Epithelial cell of proximal tubule (primary cell): ENCODE results near the gene LGR6. TPM values are rescaled to one million over a fixed set of nuclear protein-coding genes. Genes with fewer than 3 reads are reported as not detected.

ENCODE experiments used
- DNase-seq: peaks from one replicate; pipeline ENCODE4 v3.0.0-alpha.2; 2011; ENCODE audit warnings: low read depth
- H3K4me3 ChIP-seq: 2 replicates; pipeline ENCODE4 v1.5.1; 2011; ENCODE audit warnings: low read depth, mild to moderate bottlenecking, low read length
- total RNA-seq: library from RNA; depleted of rRNA; stranded (reverse); fragments of >200 nt; gene quantifications from 2 replicates; pipeline ENCODE4 v1.2.3, GENCODE V29; 2015
- TF ChIP-seq, protein P1 (sequence below): conservative IDR thresholded peaks from 2 replicates; pipeline ENCODE4 v1.5.1; 2012; ENCODE audit warnings: low read depth, mild to moderate bottlenecking, low read length

Gene LGR6
- total RNA-seq, 1 donor from 2014 or later, result not detected

DNA sequence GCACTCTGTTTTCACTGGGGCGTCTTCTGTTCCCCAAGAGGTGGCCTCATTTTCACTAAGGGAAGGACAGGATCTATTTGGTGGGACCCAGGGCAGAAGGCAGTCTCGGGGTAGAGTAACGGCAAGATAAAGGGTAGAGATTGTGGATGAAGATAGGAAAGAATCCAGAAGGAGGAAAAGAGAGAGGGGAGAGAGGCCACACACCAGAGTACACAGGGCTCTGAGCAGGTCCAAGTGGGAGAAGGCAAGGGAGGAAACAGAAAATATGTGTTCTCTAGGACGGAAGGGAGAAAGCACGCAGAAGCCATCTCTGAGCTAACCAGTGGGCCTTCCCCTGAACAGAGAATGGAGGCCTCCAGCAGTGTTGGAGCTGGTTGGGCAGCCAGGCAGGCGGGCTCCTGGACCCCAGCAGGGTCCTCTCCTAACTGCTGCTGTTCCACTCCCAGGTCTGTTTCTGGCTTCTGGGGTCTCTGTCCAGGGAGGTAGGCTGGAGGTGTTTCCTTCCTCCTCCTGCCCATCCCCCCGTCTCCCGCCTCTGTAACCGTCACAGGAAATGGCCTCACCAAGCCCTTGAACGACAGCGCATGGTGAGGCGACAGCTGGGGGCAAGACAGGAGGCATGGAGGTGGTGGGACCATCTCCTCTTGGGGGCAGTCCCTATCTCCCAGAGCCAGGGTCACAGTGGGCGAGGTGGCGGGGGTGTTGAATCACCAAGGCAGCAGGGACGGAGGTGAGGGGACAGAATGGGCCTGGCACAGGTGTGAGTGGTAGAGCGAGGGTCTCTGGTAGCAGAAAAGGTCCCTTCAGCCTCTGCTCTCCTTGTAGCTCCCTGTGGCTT lies 33.8 kb upstream of the LGR6 start:
- TF ChIP-seq, protein P1, sequence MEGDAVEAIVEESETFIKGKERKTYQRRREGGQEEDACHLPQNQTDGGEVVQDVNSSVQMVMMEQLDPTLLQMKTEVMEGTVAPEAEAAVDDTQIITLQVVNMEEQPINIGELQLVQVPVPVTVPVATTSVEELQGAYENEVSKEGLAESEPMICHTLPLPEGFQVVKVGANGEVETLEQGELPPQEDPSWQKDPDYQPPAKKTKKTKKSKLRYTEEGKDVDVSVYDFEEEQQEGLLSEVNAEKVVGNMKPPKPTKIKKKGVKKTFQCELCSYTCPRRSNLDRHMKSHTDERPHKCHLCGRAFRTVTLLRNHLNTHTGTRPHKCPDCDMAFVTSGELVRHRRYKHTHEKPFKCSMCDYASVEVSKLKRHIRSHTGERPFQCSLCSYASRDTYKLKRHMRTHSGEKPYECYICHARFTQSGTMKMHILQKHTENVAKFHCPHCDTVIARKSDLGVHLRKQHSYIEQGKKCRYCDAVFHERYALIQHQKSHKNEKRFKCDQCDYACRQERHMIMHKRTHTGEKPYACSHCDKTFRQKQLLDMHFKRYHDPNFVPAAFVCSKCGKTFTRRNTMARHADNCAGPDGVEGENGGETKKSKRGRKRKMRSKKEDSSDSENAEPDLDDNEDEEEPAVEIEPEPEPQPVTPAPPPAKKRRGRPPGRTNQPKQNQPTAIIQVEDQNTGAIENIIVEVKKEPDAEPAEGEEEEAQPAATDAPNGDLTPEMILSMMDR, result no peak
- H3K4me3 ChIP-seq, result no peak overlapping the region
- DNase-seq, result no peak

DNA sequence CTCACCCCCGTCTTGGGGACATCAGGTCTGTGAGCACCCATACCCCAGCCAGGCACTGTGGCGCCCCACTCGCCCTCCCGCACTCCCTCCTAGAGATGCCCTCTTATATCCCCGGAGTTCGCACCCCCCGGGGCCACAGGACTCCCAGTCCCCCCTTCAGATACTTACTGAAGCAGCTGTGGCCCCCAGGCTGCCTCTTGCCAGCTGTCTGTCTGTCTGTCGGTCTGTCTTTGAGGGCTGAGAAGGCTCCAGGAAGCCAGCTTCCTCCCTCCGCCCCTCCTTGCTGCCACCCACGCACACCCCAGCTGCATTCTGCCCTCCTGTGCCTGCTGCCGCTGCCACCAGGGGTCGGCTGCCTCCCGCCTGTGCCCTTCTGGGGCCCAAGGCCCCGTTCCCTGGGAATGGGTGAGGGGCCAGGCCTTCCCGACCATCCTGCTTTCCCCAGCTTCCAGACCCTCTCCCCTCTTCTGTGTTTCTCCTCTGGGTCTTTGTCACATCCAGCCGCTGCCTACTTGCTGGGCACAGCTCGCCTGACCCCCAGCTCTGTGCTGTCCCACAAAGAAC lies 33.1 kb upstream of the LGR6 start, which contains the start of gene PTPN7:
TSS of gene PTPN7 (minus strand) at position 226 of the 564 bp plus-strand sequence. CDS start 1,200 bp downstream, outside the sequence.
- TF ChIP-seq, protein P1, result no peak
- no peak for DNase-seq

DNA sequence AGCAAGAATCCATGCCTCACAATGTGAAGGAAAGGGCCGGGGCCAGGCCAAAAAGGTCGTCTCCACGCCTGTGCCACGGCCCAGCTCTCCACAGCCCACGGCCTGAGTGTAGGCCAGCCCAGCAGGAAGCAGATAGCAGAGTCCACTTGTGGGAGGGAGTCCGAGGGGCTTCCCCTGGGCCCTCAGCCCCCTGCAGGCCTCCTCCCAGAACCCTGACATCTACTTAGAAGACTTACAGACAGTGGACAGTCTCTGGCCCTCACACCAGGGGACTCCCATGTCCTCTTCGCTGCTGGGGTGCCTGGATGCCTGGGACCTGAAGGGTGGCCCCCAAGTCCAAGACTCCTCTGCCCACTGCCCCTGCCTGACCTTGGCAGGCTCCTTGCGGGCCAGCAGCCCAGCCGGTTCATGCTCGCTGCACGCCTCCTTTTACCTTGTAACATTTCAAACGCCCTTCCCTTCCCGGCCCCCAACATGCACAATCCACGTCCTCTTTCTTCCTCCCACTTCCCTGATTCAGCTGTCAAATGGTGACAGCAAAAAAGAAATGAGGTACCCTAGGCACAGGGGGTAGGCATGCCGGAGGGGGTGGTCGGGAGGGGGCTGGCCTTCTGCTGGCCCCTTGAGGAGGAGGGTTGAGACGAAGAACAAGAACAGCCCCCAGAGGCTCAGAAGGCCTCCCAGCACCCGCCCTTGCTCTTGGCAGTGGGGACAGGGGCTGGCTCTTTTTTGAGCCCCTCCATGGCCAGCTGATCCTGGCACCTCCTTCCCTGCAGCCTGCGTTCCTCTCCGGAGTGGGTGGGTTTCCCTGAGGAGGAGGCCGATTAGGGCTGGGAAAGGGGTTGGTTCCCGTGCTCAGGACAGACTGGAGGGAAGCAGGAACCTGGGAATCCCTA lies 32.2 kb upstream of the LGR6 start:
- TF ChIP-seq, protein P1, result no peak
- H3K4me3 ChIP-seq, result no peak overlapping the region
- DNase-seq, result no peak

More for the DNA sequence above, 33.1 kb upstream of the LGR6 start, which contains the start of gene PTPN7:
- no peak within 1 kb of the TSS for H3K4me3 ChIP-seq

DNA sequence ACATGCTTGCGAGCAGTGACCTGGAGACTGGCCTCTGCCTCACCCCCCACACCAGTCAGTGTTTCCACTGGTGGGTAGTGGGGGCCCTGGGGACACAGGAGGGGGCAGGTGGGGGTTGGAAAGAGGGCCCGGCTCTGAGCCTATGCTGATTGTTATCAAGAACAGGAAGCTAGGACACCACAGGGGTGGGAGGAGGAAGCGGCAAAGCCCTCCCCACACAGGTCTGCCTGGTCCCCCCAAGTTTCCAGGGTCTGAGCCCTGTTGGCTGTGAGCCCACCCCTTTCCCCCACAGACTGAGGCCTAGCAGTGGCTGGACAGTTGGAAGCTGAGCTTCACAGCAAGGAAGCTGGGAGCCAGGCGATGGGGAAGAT lies 31.6 kb upstream of the LGR6 start:
- no peak overlapping the region for H3K4me3 ChIP-seq
- TF ChIP-seq, protein P1, result no peak
- DNase-seq, result no peak

DNA sequence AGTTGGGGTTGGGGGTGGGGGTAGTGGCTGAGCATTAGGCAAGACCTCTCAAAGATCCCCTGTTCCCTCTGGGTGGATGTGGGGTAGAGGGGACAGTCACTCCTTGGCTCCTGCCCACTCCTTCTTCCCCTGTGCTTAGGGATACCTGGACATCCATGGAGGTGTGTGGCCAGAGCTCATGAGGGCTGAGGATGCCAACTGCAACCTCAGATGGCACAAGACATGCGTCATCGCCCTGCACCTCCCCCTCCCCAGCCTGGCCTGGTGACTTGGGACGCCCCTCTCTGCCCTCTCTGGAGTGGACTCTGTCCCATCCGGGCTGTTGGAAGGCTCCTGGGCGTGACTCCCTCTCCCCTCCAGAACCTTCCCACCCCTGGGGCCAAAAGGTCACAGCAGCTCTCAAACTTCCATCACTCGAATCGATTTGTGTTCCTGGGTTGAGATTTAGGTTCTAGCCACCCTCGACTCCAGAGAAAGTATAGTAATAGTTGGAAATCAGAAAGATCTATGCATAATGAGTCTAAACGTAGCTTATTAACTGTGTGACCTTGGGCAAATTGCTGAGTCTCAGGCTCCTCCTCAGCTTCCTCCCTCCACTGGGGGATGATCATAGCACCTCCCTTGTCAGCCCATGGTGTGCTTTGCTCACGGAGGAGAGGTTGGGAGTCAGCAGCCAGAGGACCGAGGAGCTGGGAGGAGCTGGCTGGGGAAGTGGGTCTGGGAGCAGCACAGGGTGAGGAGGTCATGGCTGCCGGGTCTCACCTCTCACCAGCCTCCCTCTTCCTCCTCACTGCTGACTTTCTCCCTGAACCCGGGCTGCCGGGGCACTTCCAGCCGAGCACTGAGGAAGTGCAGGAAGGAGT lies 30.9 kb upstream of the LGR6 start:
- H3K4me3 ChIP-seq, result no peak overlapping the region
- TF ChIP-seq, protein P1, result no peak
- DNase-seq, result no peak
